B cell (primary cell): ENCODE results near the gene CCDC117. TPM values are rescaled to one million over a fixed set of nuclear protein-coding genes. Genes with fewer than 3 reads are reported as not detected.

ENCODE experiments used
- ATAC-seq: fragments of 200-7000 bp; cut with Tn5 transposase; one replicate; pipeline ENCODE4 v1.10.0; 2021; ENCODE audit warnings: low read depth, mild to moderate bottlenecking, moderate number of reproducible peaks, moderate library complexity
- CTCF ChIA-PET: fragments of 350-600 bp; sonication (Branson Sonifier 250); formaldehyde crosslinking; loops from one replicate; lab custom pipeline; 2021; ENCODE audit warnings: antibody characterized with exemption, inconsistent platforms; lab: Charles Lee
- POLR2A ChIA-PET: fragments of 350-600 bp; sonication (Branson Sonifier 250); formaldehyde crosslinking; loops from one replicate; lab custom pipeline; 2021; ENCODE audit warnings: antibody characterized with exemption; lab: Charles Lee
- DNase-seq: peaks from one replicate; pipeline ENCODE4 v3.0.0; 2013
- H2AFZ ChIP-seq: 2 replicates; pipeline ENCODE4 v1.6.1; 2012; ENCODE audit warnings: mild to moderate bottlenecking, low read depth, low read length; ENCODE audit not compliant: insufficient read depth, poor library complexity, severe bottlenecking
- H3K27ac ChIP-seq, 2 donors: 1 replicate in 1 of 2; 2 replicates in 1 of 2; pipeline ENCODE4 v1.5.1; 2012 to 2013; ENCODE audit warnings: low read length in 2 of 2, mild to moderate bottlenecking in 2 of 2, moderate library complexity in 1 of 2
- H3K27me3 ChIP-seq, 4 experiments: fragments of 200-600 bp in 1 of 4; sonication (generic) in 1 of 4; replicated peaks in 1 of 4; 1 replicate in 2 of 4; 2 replicates in 2 of 4; pipeline versions ENCODE4 v1.6.1 to v1.7.0; 2013 to 2016; ENCODE audit warnings: low read length in 3 of 4, mild to moderate bottlenecking in 2 of 4, mixed read lengths in 1 of 4, moderate library complexity in 1 of 4; ENCODE audit not compliant: insufficient read depth in 4 of 4, control insufficient read depth in 3 of 4; ENCODE audit errors: control extremely low read depth in 1 of 4
- H3K36me3 ChIP-seq, 2 experiments: replicated peaks in 1 of 2; 1 replicate in 1 of 2; 2 replicates in 1 of 2; pipeline versions ENCODE4 v1.6.1 to v1.7.1; 2013; ENCODE audit warnings: low read length in 1 of 2; ENCODE audit not compliant: insufficient read depth in 2 of 2, control insufficient read depth in 1 of 2; ENCODE audit errors: control extremely low read depth in 1 of 2, extremely low read depth in 1 of 2
- H3K4me1 ChIP-seq, 2 donors: fragments of 200-600 bp in 1 of 2; sonication (generic) in 1 of 2; 1 replicate in 1 of 2; 2 replicates in 1 of 2; pipeline versions ENCODE4 v1.5.1 to v1.6.1; 2013 to 2017; ENCODE audit warnings: low read length in 2 of 2; ENCODE audit not compliant: control insufficient read depth in 2 of 2, insufficient read depth in 2 of 2
- H3K4me2 ChIP-seq: replicated peaks from 2 replicates; pipeline ENCODE3; 2012; ENCODE audit warnings: mild to moderate bottlenecking, low read depth, low read length; ENCODE audit not compliant: poor library complexity, severe bottlenecking
- H3K4me3 ChIP-seq, 5 experiments: fragments of 200-600 bp in 1 of 5; sonication (generic) in 1 of 5; 1 replicate in 3 of 5; 2 replicates in 2 of 5; pipeline versions ENCODE4 v1.5.1 to v1.7.0; 2011 to 2016; ENCODE audit warnings: low read length in 4 of 5, mild to moderate bottlenecking in 4 of 5, low read depth in 2 of 5, control low read depth in 1 of 5, moderate library complexity in 1 of 5; ENCODE audit not compliant: insufficient read depth in 1 of 5; ENCODE audit errors: control extremely low read depth in 1 of 5, extremely low read depth in 1 of 5
- H3K79me2 ChIP-seq: fragments of 200-600 bp; sonication (generic); one replicate; pipeline ENCODE4 v1.6.0; 2016; ENCODE audit warnings: low read length; ENCODE audit not compliant: control insufficient read depth, insufficient read depth
- H3K9ac ChIP-seq: fragments of 200-600 bp; sonication (generic); 2 replicates; pipeline ENCODE4 v1.6.1; 2017; ENCODE audit warnings: mild to moderate bottlenecking, low read length, moderate library complexity
- H3K9me3 ChIP-seq, 3 donors: one replicate each; pipeline versions ENCODE4 v1.6.1 to v1.7.1; 2013; ENCODE audit warnings: low read length in 2 of 3; ENCODE audit not compliant: control insufficient read depth in 2 of 3, insufficient read depth in 1 of 3; ENCODE audit errors: control extremely low read depth in 1 of 3
- H4K20me1 ChIP-seq: 2 replicates; pipeline ENCODE4 v1.6.0; 2012; ENCODE audit warnings: mild to moderate bottlenecking, low read length; ENCODE audit not compliant: insufficient read depth, control insufficient read depth, poor library complexity, severe bottlenecking
- H3K27ac Mint-ChIP-seq: one replicate; pipeline ENCODE4 v1.8.0; 2021; ENCODE audit warnings: mixed read lengths
- H3K27me3 Mint-ChIP-seq: one replicate; pipeline ENCODE4 v1.8.0; 2021; ENCODE audit warnings: mixed read lengths
- H3K4me1 Mint-ChIP-seq: one replicate; pipeline ENCODE4 v1.8.0; 2021; ENCODE audit warnings: mixed read lengths
- H3K4me3 Mint-ChIP-seq: one replicate; pipeline ENCODE4 v1.8.0; 2021; ENCODE audit warnings: mixed read lengths
- H3K9me3 Mint-ChIP-seq: one replicate; pipeline ENCODE4 v1.8.0; 2022; ENCODE audit warnings: mixed read lengths; ENCODE audit not compliant: insufficient read depth
- EZH2 ChIP-seq: IDR thresholded peaks from 2 replicates; pipeline ENCODE4 v1.6.1; 2012; ENCODE audit warnings: borderline replicate concordance, low read depth, mild to moderate bottlenecking, moderate library complexity, low read length; ENCODE audit not compliant: insufficient read depth, poor library complexity, severe bottlenecking
- WGBS: methylation state at CpG from one replicate; pipeline ENCODE4 v1.1.5; 2013; ENCODE audit warnings: missing lambda C conversion rate; ENCODE audit not compliant: insufficient coverage; 5-methylcytosine and 5-hydroxymethylcytosine counted together
- intact Hi-C: fragments of 100-400 bp; cut with micrococcal nuclease; formaldehyde crosslinking; loops from one replicate; pipeline ENCODE4 v1.10.0; 2022
- polyA plus RNA-seq: library from polyadenylated mRNA; depleted of rRNA; stranded (reverse); fragments of >200 nt; gene quantifications from 2 replicates; pipeline ENCODE4 v1.2.3, GENCODE V29; 2012
- total RNA-seq, 2 donors: library from RNA; stranded (reverse); fragments of 120-200 nt in 1 of 2; gene quantifications; 1 replicate in 1 of 2; 2 replicates in 1 of 2; pipeline versions ENCODE4 v1.2.3 to v1.2.4, GENCODE V29; 2013 to 2022
- TF ChIP-seq, protein P1 (sequence below): fragments of 200-600 bp; IDR thresholded peaks from one replicate; pipeline ENCODE4 v1.8.0; 2022; ENCODE audit warnings: antibody characterized with exemption, mild to moderate bottlenecking

CCDC117 gene
- total and polyA plus RNA-seq, 2 donors (not counting 1 experiment from before 2014, with no cell fraction given): 7.7 to 25.6 TPM

GRCh38 chr22:28766628-28767027 is 5.9 kb upstream of the CCDC117 start:
- Histone ChIP-seq H3K4me1 (no peaks in the 10 kb centered on the region), H3K79me2 (no peaks in the 10 kb centered on the region), H2AFZ (no peak overlapping the region), H3K4me3 (no peak overlapping the region), H3K9me3 (no peaks in the 10 kb centered on the region), H3K9ac (no peak overlapping the region), H3K27me3 (no peaks in the 10 kb centered on the region), H4K20me1 (no peaks in the 10 kb centered on the region), H3K36me3 (no peaks in the 10 kb centered on the region), H3K27ac (no peak overlapping the region), H3K4me2 (no peak overlapping the region)
- CTCF ChIA-PET: interaction anchor here (0.7 kb wide), 1 partner anchor 23 kb away, joined by 3 read pairs; no protein-coding TSS in a partner anchor
- DNase-seq (no peak), ATAC-seq (no peak)
- no peaks in the 10 kb centered on the region for H3K27me3 Mint-ChIP-seq
- WGBS: 100% methylated on average over 3 of the region's 3 CpGs
- no peak for TF ChIP-seq EZH2
- TF ChIP-seq, protein P1, sequence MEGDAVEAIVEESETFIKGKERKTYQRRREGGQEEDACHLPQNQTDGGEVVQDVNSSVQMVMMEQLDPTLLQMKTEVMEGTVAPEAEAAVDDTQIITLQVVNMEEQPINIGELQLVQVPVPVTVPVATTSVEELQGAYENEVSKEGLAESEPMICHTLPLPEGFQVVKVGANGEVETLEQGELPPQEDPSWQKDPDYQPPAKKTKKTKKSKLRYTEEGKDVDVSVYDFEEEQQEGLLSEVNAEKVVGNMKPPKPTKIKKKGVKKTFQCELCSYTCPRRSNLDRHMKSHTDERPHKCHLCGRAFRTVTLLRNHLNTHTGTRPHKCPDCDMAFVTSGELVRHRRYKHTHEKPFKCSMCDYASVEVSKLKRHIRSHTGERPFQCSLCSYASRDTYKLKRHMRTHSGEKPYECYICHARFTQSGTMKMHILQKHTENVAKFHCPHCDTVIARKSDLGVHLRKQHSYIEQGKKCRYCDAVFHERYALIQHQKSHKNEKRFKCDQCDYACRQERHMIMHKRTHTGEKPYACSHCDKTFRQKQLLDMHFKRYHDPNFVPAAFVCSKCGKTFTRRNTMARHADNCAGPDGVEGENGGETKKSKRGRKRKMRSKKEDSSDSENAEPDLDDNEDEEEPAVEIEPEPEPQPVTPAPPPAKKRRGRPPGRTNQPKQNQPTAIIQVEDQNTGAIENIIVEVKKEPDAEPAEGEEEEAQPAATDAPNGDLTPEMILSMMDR: no peak
- H3K4me1 Mint-ChIP-seq: peaks cover 2% of the 10 kb centered on the region
- POLR2A ChIA-PET: no interaction called here
- no peak overlapping the region for H3K4me3 Mint-ChIP-seq
- H3K9me3 Mint-ChIP-seq: no peaks in the 10 kb centered on the region
- no peak overlapping the region for H3K27ac Mint-ChIP-seq
- intact Hi-C loops: no loop called here

GRCh38 chr22:28768701-28769393 is 3.6 kb upstream of the CCDC117 start:
- H3K9me3 ChIP-seq: no peaks in the 10 kb centered on the region
- WGBS: 98% methylated on average over 5 of the region's 6 CpGs
- ChIA-PET POLR2A (no interaction called here), CTCF (no interaction called here)
- Mint-ChIP-seq H3K27ac (no peak overlapping the region), H3K9me3 (no peaks in the 10 kb centered on the region), H3K27me3 (no peaks in the 10 kb centered on the region), H3K4me3 (no peak overlapping the region), H3K4me1 (peaks cover 8% of the 10 kb centered on the region)
- intact Hi-C loops: no loop called here
- no peaks in the 10 kb centered on the region for H3K27me3 ChIP-seq
- H3K4me2 ChIP-seq: no peak overlapping the region
- TF ChIP-seq, protein P1: no peak
- TF ChIP-seq EZH2: no peak
- no peak overlapping the region for H2AFZ ChIP-seq
- H3K79me2 ChIP-seq: peaks cover 8% of the 10 kb centered on the region
- no peak for DNase-seq
- peaks cover 8% of the 10 kb centered on the region for H4K20me1 ChIP-seq
- H3K4me3 ChIP-seq: no peak overlapping the region
- H3K9ac ChIP-seq: no peak overlapping the region
- ATAC-seq: no peak
- H3K4me1 ChIP-seq: peaks cover 6 to 11% of the 10 kb centered on the region in 2 donors
- no peaks in the 10 kb centered on the region for H3K36me3 ChIP-seq
- no peak overlapping the region for H3K27ac ChIP-seq
